Adrenal gland (tissue), 5 donors: ENCODE data around the gene ARAP3.

Source experiments
- CTCF ChIP-seq, 6 experiments: fragments of 450-650 bp in 4 of 6; fragments of 200-600 bp in 2 of 6; sonication (generic) in 1 of 6; IDR thresholded peaks; 1 replicate in 5 of 6; 2 replicates in 1 of 6; pipeline versions ENCODE4 v1.5.1 to v1.8.0; 2016 to 2021; ENCODE audit warnings: antibody characterized with exemption in 6 of 6, mild to moderate bottlenecking in 2 of 6, moderate library complexity in 1 of 6
- POLR2A ChIP-seq, 2 donors: fragments of 450-650 bp; IDR thresholded peaks; one replicate each; pipeline ENCODE4 v1.6.1; 2017; ENCODE audit warnings: antibody characterized with exemption in 2 of 2, mild to moderate bottlenecking in 2 of 2, moderate library complexity in 1 of 2
- donor health status: DM: no; HTN: no; CAD: no.

GRCh38 chr5:141630570-141631140 is 51.4 kb downstream of the ARAP3 start:
- no peak for TF ChIP-seq CTCF (IDR thresholded peaks at IDR 0.05)
- no peak for TF ChIP-seq POLR2A (IDR thresholded peaks at IDR 0.05)
